GM10847 (cell line): ENCODE data around the gene AFM.

ENCODE experiments used
- POLR2A ChIP-seq: IDR thresholded peaks from 2 replicates; pipeline ENCODE4 v1.6.1; 2011; ENCODE audit not compliant: insufficient read length; ENCODE audit errors: extremely low read depth

Gene AFM

GRCh38 chr4:73460913-73461522 is 20.5 kb upstream of the AFM start:
- no peak for TF ChIP-seq POLR2A

- no peak for TF ChIP-seq POLR2A
Measured at GRCh38 chr4:73468170-73468569, 13.4 kb upstream of the AFM start.

DNA sequence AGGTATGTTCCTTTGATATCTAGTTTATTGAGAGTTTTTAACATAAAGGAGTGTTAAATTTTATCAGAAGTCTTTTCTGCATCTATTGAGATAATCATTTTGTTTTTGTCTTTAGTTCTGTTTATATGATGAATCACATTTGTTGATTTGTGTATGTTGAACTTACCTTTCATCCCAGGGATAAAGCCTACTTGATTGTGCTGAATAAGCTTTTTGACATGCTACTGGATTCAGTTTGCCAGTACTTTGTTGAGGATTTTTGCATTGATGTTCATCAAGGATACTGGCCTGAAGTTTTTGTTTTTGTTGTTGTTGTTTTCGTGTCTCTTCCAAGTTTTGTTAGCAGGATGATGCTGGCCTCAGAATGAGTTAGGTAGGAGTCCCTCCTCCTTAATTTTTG is 10.8 kb upstream of the AFM start:
- TF ChIP-seq POLR2A, result no peak

DNA sequence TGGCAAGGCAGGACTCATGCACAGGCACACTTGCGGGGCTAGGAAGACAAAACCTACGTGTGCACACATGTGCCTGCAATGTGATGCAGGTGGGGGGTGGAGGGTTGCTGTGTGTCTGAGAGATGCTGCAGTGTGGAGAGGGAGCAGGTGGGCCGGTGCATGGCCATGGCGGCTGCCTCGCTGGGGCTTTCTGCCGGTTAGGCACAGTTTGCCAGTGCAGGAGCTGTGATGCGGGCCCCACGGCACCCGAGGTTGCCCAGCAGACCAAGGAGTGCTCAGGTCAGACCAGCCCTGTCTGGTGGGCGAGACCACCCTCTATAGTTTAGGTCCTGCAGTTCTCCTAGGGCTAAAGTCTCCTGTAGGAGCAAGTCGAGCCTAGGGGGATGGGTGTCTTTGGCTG is 4.4 kb upstream of the AFM start:
- TF ChIP-seq POLR2A, result no peak

- no peak for TF ChIP-seq POLR2A
Measured at GRCh38 chr4:73479323-73479722, 2.2 kb upstream of the AFM start.

DNA sequence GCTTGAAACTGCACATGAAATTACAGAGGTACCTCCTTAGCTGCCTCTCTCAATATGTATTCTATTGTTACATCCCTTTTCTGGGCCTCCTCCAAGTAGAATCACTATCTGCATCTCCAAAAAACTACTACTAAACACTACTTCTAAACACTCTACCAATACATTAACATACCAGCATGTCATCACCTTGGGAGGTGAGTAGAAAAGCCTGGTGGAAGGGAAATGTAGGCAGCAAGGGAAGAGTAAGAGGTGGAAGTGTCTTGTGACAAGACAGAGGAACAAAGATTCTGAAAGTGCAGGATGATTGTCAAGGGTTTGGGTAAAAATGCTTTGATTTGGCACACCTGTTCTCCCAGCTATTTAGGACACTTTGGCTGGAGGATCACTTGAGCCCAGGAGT is 3.5 kb downstream of the AFM start:
- TF ChIP-seq POLR2A, result no peak

- no peak for TF ChIP-seq POLR2A
Measured at GRCh38 chr4:73485596-73485995, 4.1 kb downstream of the AFM start.

- no peak for TF ChIP-seq POLR2A
Measured at GRCh38 chr4:73486497-73486896, 5.0 kb downstream of the AFM start.

DNA sequence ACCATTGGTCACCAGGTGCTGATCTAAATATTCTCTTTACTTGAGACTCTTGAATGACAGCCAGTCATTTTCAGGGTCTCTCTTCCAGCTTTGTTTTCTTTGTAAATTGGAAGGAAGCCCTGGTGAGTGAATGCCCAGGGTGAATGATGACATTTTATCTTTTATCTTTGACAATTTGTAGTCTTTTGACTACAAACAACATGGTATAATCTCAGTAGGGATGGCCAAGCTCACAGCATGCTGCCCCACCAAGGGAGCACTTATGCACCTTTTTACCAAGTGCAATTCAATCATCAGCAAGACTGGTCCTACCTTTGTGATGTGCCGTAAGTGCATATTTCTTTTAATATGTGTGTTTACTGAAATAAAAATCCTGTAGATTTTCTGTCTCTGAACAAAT is 5.7 kb downstream of the AFM start:
- TF ChIP-seq POLR2A, result no peak

DNA sequence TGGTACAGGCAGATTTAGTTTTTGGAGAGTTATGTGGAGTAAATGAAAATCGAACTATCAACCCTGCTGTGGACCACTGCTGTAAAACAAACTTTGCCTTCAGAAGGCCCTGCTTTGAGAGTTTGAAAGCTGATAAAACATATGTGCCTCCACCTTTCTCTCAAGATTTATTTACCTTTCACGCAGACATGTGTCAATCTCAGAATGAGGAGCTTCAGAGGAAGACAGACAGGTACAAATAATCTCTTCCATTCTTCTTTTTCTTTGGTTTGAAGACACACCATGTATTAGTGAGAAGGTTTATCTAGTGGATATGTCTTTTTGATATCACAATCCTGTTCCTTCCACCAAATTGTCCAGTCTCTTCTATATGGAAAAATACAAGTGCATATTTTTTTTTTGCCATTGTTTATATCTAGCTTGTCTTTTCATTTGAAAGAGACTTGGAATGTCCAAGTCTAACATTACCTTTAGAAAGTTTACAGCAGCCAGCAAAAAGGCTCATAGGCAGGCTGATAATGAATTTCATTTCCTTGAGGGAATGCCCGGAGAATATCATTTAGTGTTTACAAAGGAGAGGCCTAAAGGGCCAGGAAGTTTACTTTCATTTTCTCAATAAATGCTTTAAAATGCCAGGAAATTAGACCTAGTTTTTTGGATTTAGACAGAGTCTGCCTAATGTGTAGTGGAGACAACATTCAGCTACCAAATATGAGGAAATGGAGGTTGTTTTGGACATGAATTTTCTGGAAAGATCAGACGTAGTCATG is 18.6 kb downstream of the AFM start:
- no peak for TF ChIP-seq POLR2A

DNA sequence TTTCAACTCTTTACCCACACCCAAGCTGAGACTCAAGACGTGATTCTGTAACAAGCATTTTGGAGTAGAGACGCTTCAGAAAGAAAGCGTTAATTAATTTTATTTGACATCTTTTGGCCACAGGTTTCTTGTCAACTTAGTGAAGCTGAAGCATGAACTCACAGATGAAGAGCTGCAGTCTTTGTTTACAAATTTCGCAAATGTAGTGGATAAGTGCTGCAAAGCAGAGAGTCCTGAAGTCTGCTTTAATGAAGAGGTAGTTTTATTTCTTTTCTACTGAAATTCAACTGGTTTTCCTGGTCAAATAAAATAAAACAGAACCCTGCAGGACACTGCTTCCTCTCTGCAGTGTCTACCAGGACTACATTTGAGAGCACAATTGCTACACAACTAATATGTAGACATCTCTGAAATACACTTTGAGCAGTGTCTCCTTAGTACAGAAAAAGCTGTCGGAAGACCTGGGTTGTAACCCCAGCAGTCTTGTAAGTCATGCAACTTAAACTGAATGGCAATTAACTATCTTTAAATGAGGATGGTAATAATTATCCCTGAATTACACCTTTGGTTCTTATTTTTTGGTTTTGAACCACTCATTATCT is 20.2 kb downstream of the AFM start:
- TF ChIP-seq POLR2A, result no peak

GRCh38 chr4:73505567-73505966 is 24.0 kb downstream of the AFM start:
- TF ChIP-seq POLR2A, result no peak

DNA sequence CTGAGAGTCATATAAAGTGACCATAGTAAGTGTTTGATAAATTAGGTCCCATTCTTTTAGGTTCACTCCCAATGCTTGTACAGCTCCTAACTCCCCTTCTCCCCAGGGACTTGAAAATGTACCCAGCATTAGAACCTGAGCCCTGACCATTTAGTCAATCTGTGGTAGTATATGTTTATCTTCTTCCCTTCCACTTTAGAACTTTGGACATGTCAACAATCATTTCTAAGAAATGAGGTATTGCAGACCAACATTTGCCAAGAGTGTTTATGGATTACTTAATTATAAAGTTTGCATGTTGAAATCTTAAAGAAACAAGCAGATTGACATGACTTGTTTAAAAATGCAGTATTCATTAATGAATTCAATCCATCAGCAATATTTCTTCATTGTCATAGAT is 26.0 kb downstream of the AFM start:
- TF ChIP-seq POLR2A, result no peak

DNA sequence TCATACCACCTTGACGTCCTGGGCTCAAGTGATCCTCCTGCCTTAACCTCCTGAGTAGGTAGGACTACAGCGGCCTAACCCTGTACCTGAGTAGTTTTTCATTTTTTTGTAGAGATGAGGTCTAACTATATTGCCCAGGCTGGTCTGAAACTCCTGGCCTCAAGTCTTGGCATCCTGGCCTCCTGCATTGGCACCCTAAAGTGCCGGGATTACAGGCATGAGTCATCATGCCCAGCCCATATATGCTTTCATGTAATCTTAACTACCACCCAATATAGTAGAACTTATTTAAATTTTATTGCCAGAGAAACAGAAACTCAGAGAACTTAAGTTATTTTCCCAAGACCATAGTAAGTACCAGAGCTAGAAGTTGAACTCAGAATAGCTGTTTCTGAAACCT is 27.1 kb downstream of the AFM start:
- no peak for TF ChIP-seq POLR2A

DNA sequence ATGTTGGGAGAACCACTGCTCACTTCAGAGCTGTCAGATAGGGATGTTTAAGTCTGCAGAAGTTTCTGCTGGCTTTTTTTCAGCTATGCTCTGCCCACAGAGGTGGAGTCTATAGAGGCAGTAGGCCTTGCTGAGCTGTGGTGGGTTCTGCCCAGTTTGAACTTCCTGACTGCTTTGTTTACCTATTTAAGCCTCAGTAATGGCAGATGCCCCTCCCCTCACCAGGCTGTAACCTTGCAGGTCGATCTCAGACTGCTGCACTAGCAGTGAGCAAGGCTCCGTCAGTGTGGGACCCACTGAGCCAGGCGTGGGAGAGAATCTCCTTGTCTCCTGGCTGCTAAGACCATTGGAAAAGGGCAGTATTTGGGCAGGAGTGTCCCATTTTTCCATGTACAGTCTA is 36.8 kb downstream of the AFM start:
- TF ChIP-seq POLR2A, result no peak

DNA sequence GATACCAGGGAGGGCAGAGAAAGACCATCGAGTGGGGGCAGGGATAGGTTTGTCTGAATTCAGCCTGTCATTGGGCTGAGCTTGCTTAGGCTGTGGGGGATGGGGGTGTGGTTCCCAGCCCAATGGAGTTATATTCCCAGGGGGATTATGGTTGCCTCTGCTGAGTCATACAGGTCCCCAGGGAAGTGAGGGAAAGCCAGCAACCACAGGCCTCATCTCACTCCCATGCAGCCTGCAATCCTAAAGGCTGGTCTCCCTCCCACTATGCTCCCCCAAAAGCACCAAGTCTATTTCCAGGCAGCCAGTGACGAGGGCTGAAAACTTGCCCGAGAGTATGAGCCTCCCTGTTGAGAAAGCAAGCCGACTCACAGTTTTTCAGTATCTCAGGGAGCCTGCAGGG is 39.3 kb downstream of the AFM start:
- no peak for TF ChIP-seq POLR2A
